DOHH2 (cell line): ENCODE measurements around the gene SLC19A1.

ENCODE experiments used
- H3F3A ChIP-seq: fragments of 200-600 bp; sonication (generic), shearing (Covaris generic); 2 replicates; pipeline ENCODE4 v1.6.0; 2016; ENCODE audit warnings: antibody characterized with exemption, mild to moderate bottlenecking; ENCODE audit not compliant: control insufficient read depth, insufficient read depth
- H3K27ac ChIP-seq: fragments of 200-600 bp; sonication (generic); 2 replicates; pipeline ENCODE4 v1.5.1; 2014; ENCODE audit warnings: low read depth, mild to moderate bottlenecking, low read length, moderate library complexity
- H3K27me3 ChIP-seq: fragments of 200-600 bp; sonication (generic); 2 replicates; pipeline ENCODE4 v1.6.1; 2014; ENCODE audit warnings: mild to moderate bottlenecking, low read length, mixed read lengths; ENCODE audit not compliant: control insufficient read depth
- H3K36me3 ChIP-seq: fragments of 200-600 bp; sonication (generic); 2 replicates; pipeline ENCODE4 v1.6.1; 2014; ENCODE audit warnings: mild to moderate bottlenecking, low read length, moderate library complexity, mixed read lengths; ENCODE audit not compliant: control insufficient read depth
- H3K4me1 ChIP-seq: fragments of 200-600 bp; sonication (generic); 2 replicates; pipeline ENCODE4 v1.6.1; 2014; ENCODE audit warnings: mild to moderate bottlenecking, low read length, mixed read lengths; ENCODE audit not compliant: control insufficient read depth
- H3K4me2 ChIP-seq: fragments of 200-600 bp; sonication (generic); 2 replicates; pipeline ENCODE4 v1.6.0; 2014; ENCODE audit warnings: mild to moderate bottlenecking, low read length, moderate library complexity
- H3K4me3 ChIP-seq: fragments of 200-600 bp; sonication (generic); 2 replicates; pipeline ENCODE4 v1.5.1; 2014; ENCODE audit warnings: mild to moderate bottlenecking, low read length, mixed read lengths
- H3K79me2 ChIP-seq: fragments of 200-600 bp; sonication (generic); 2 replicates; pipeline ENCODE4 v1.6.1; 2014; ENCODE audit warnings: mild to moderate bottlenecking, low read length, mixed read lengths; ENCODE audit not compliant: control insufficient read depth
- H3K9me2 ChIP-seq: fragments of 200-600 bp; sonication (generic); replicated peaks from 2 replicates; pipeline ENCODE4 v1.6.1; 2014; ENCODE audit warnings: mild to moderate bottlenecking, low read length, mixed read lengths; ENCODE audit not compliant: control insufficient read depth
- H3K9me3 ChIP-seq: fragments of 200-600 bp; sonication (generic); 2 replicates; pipeline ENCODE4 v1.6.1; 2014; ENCODE audit warnings: antibody characterized with exemption, low read length, mixed read lengths; ENCODE audit not compliant: control insufficient read depth, insufficient read depth
- H4K20me1 ChIP-seq: fragments of 200-600 bp; sonication (generic); 2 replicates; pipeline ENCODE4 v1.6.0; 2014; ENCODE audit warnings: low read depth, mild to moderate bottlenecking, antibody characterized with exemption, low read length, moderate library complexity; ENCODE audit not compliant: control insufficient read depth, insufficient read depth
- CTCF ChIP-seq: fragments of 200-600 bp; sonication (generic); IDR thresholded peaks from one replicate; pipeline ENCODE4 v1.5.1; 2014; ENCODE audit warnings: antibody characterized with exemption, mild to moderate bottlenecking, low read depth, low read length; ENCODE audit not compliant: poor library complexity, severe bottlenecking
- EZH2phosphoT487 ChIP-seq: fragments of 200-600 bp; sonication (generic); IDR thresholded peaks from 2 replicates; pipeline ENCODE4 v1.6.1; 2017; ENCODE audit warnings: borderline replicate concordance, mild to moderate bottlenecking, antibody characterized with exemption, low read length, moderate library complexity, mixed read lengths

SLC19A1 gene

DNA sequence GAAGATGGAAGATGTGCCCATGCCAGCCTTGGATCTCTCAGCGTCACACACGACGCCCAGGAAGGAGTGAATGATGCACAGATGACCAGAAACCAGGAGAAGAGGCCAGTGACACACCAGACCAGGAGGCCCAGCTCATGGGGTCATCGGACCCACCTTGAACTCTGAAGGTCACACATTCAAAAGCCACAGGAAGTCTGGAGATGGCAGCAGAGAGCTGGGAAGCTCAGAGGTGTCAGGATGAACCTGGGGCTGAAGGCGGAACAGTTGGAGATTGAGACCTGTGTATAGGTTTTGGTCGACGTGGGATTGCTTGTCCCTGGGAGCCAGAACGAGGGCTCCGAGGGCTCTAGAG, 43.6 kb downstream of the SLC19A1 start:
- H3K9me2 ChIP-seq, result no peaks in the 10 kb centered on the region
- no peaks in the 10 kb centered on the region for H3K4me1 ChIP-seq

DNA sequence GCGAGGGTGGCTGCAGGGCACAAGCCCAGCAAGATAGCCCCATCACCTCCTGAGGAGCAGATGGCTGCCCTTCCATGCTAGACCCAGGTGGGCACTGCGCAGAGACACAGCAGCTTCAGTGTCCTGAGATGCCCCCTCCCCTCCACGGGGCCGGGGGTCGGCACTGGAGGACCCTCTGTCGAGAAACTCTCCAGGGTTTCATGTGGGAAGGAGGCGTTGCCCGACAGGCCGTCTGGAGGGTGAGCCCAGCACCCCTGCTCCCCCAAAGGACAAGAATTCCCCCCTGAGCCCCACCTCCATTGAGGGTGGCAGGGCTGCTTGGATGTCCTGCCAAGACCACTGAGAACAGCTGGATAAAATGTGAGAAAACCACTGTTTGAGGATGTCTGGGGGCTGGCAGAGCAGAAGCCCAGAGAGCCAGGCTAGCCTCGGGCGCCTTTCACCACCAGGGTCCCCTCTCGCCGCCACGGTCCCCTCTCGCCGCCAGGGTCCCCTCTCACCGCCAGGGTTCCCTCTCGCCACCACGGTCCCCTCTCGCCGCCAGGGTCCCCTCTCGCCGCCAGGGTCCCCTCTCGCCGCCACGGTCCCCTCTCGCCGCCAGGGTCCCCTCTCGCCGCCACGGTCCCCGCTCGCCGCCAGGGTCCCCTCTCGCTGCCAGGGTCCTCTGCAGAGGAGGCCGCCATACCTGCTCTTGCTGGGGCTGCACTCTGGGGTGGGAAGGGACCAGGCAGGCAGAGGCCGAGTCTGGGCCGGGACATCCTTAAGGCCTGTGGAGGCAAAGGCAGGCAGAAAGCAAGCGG, 44.2 kb downstream of the SLC19A1 start:
- no peaks in the 10 kb centered on the region for H3F3A ChIP-seq
- H3K9me3 ChIP-seq, result no peaks in the 10 kb centered on the region; the same call in 1 of the 2 replicates
- no peak overlapping the region for H3K4me2 ChIP-seq
- H3K36me3 ChIP-seq, result no peaks in the 10 kb centered on the region
- no peaks in the 10 kb centered on the region for H4K20me1 ChIP-seq
- H3K27me3 ChIP-seq, result no peaks in the 10 kb centered on the region
- no peak overlapping the region for H3K4me3 ChIP-seq
- H3K79me2 ChIP-seq, result no peaks in the 10 kb centered on the region
- H3K4me1 ChIP-seq, result no peaks in the 10 kb centered on the region
- H3K9me2 ChIP-seq, result no peaks in the 10 kb centered on the region
- TF ChIP-seq EZH2phosphoT487, result no peak
- no peak for TF ChIP-seq CTCF
- H3K27ac ChIP-seq, result no peak overlapping the region

More for the DNA sequence above, 43.6 kb downstream of the SLC19A1 start:
- Histone ChIP-seq H3K27me3 (no peaks in the 10 kb centered on the region), H4K20me1 (no peaks in the 10 kb centered on the region), H3K36me3 (no peaks in the 10 kb centered on the region), H3K4me2 (no peak overlapping the region), H3K27ac (no peak overlapping the region), H3K4me3 (no peak overlapping the region), H3K9me3 (no peaks in the 10 kb centered on the region; the same call in 1 of the 2 replicates), H3F3A (no peaks in the 10 kb centered on the region), H3K79me2 (no peaks in the 10 kb centered on the region)
- TF ChIP-seq CTCF (no peak), EZH2phosphoT487 (no peak)

DNA sequence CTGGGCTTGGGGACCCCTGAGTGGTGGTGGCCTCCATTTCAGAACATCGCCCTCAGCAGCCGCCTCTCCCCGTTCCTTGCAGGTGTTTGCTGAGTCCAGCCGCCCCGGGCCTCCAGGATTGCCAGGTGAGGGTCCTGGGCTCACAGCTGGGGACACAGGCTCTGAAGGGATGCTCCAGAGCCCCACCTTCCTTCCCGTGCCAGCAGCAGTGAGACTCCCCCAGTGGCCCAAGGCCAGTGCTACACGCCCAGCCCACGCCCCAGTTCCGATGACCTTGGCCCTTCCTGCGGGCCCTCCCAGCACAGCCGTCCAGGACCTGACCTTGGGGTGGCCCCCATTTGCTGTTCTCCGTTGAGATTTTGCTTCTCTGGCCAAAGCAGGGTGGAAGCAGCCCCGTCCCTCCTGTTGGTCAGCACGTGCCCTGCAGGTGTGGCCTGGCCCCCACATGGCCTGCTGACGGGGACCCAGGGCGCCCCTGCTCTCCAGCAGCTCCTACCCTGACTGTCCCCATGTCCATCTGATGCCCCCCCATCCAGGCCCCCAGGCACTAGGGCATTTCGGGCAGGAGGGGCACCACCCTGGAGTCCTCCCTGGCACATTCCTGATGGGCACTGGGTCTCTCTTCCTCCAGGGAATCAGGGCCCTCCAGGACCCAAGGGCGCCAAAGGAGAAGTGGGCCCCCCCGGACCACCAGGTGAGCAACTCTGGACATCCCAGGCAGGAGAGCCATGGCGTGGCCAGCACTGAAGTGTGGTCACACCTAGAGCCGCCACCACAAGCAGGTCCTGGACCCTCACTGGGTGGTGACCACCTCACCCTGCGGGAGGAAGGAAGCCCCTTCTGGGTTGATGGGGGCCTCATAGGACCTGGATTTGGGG, 45.0 kb downstream of the SLC19A1 start:
- Histone ChIP-seq H4K20me1 (no peaks in the 10 kb centered on the region), H3F3A (no peaks in the 10 kb centered on the region), H3K9me2 (no peaks in the 10 kb centered on the region), H3K27me3 (no peaks in the 10 kb centered on the region), H3K79me2 (no peaks in the 10 kb centered on the region), H3K36me3 (no peaks in the 10 kb centered on the region), H3K4me1 (no peaks in the 10 kb centered on the region), H3K9me3 (no peaks in the 10 kb centered on the region; the same call in 1 of the 2 replicates), H3K4me3 (no peak overlapping the region), H3K27ac (no peak overlapping the region), H3K4me2 (no peak overlapping the region)
- TF ChIP-seq CTCF, result no peak
- TF ChIP-seq EZH2phosphoT487, result no peak
